ENCODE results near the gene WDR20.

DNA sequence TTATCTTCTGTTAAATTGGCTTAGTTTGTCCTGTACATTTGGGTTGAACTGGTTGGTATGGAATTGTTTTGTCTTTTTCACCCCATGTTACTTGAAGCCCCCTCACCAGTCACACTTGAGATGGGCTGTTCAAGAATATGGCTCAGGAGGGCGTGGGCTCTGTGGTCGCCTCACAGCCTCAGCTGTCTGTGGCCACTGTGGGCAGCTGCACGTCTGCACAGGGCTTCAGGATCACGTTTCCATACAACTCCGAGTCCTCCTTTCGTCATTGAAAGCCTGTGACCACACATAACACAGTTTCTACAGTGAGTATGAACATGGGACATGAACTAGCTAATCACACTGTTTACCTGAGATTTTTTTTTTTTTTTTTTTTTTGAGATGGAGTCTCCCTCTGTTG lies 84.0 kb downstream of the WDR20 start:
- TF ChIP-seq POLR2A (IDR thresholded peaks at IDR 0.05) (no peak), POLR2AphosphoS5 (IDR thresholded peaks at IDR 0.05) (no peak)
- TF ChIP-seq, protein P1, sequence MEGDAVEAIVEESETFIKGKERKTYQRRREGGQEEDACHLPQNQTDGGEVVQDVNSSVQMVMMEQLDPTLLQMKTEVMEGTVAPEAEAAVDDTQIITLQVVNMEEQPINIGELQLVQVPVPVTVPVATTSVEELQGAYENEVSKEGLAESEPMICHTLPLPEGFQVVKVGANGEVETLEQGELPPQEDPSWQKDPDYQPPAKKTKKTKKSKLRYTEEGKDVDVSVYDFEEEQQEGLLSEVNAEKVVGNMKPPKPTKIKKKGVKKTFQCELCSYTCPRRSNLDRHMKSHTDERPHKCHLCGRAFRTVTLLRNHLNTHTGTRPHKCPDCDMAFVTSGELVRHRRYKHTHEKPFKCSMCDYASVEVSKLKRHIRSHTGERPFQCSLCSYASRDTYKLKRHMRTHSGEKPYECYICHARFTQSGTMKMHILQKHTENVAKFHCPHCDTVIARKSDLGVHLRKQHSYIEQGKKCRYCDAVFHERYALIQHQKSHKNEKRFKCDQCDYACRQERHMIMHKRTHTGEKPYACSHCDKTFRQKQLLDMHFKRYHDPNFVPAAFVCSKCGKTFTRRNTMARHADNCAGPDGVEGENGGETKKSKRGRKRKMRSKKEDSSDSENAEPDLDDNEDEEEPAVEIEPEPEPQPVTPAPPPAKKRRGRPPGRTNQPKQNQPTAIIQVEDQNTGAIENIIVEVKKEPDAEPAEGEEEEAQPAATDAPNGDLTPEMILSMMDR (IDR thresholded peaks at IDR 0.05): no peak

All from suprapubic skin (tissue), 4 donors.